Nephron progenitor cell (in vitro differentiated cells): ENCODE results near the gene PPIF.

Source experiments
- DNase-seq: peaks from one replicate; pipeline ENCODE4 v3.0.0; 2021
- H3K27ac Mint-ChIP-seq: 2 replicates; pipeline ENCODE4 v1.8.0; 2021; ENCODE audit warnings: mild to moderate bottlenecking, moderate library complexity, mixed read lengths
- H3K27me3 Mint-ChIP-seq: 2 replicates; pipeline ENCODE4 v1.8.0; 2021; ENCODE audit warnings: mild to moderate bottlenecking, low read depth, mixed read lengths; ENCODE audit not compliant: poor library complexity
- H3K36me3 Mint-ChIP-seq: 2 replicates; pipeline ENCODE4 v1.8.0; 2021; ENCODE audit warnings: low read depth, mixed read lengths
- H3K4me1 Mint-ChIP-seq: 2 replicates; pipeline ENCODE4 v1.8.0; 2021; ENCODE audit warnings: mixed read lengths
- H3K4me3 Mint-ChIP-seq: 2 replicates; pipeline ENCODE4 v1.8.0; 2021; ENCODE audit warnings: mild to moderate bottlenecking, moderate library complexity, mixed read lengths
- H3K9me3 Mint-ChIP-seq: 2 replicates; pipeline ENCODE4 v1.8.0; 2021; ENCODE audit warnings: mild to moderate bottlenecking, moderate library complexity, mixed read lengths
- TF ChIP-seq, protein P1 (sequence below): fragments of 200-600 bp; sonication (generic); IDR thresholded peaks from 2 replicates; pipeline ENCODE4 v1.5.0; 2021; ENCODE audit warnings: antibody characterized with exemption

PPIF gene

GRCh38 chr10:79401015-79401921 is 54.0 kb downstream of the PPIF start:
- Mint-ChIP-seq H3K4me3 (peak overlapping the region; percentile 52), H3K36me3 (no peaks in the 10 kb centered on the region), H3K27ac (peak overlapping the region; percentile 99), H3K4me1 (peaks cover 99% of the 10 kb centered on the region), H3K27me3 (peaks cover 5% of the 10 kb centered on the region), H3K9me3 (no peaks in the 10 kb centered on the region)
- TF ChIP-seq, protein P1, sequence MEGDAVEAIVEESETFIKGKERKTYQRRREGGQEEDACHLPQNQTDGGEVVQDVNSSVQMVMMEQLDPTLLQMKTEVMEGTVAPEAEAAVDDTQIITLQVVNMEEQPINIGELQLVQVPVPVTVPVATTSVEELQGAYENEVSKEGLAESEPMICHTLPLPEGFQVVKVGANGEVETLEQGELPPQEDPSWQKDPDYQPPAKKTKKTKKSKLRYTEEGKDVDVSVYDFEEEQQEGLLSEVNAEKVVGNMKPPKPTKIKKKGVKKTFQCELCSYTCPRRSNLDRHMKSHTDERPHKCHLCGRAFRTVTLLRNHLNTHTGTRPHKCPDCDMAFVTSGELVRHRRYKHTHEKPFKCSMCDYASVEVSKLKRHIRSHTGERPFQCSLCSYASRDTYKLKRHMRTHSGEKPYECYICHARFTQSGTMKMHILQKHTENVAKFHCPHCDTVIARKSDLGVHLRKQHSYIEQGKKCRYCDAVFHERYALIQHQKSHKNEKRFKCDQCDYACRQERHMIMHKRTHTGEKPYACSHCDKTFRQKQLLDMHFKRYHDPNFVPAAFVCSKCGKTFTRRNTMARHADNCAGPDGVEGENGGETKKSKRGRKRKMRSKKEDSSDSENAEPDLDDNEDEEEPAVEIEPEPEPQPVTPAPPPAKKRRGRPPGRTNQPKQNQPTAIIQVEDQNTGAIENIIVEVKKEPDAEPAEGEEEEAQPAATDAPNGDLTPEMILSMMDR: no peak
- DNase-seq: peak; percentile 76

DNA sequence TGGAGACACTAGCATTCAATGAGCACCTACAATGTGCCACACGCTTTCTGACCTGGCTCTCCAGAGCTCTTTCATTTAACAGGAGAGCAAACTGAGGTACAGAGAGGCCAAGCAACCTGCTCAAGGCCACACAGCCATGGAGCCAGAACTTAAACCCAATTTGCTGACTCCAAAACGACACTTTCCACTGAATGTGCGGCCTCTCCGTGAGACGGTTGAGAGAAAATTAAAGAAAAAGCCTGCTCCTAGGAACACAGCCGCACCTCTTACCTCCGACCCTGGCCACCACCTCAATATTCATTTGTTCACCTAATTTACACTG is 55.3 kb downstream of the PPIF start:
- DNase-seq: no peak
- Mint-ChIP-seq H3K36me3 (no peaks in the 10 kb centered on the region), H3K4me3 (peak overlapping the region; percentile 57), H3K9me3 (no peaks in the 10 kb centered on the region), H3K27me3 (peaks cover 5% of the 10 kb centered on the region), H3K4me1 (peaks cover 100% of the 10 kb centered on the region), H3K27ac (peak overlapping the region; percentile 96)
- TF ChIP-seq, protein P1: no peak

DNA sequence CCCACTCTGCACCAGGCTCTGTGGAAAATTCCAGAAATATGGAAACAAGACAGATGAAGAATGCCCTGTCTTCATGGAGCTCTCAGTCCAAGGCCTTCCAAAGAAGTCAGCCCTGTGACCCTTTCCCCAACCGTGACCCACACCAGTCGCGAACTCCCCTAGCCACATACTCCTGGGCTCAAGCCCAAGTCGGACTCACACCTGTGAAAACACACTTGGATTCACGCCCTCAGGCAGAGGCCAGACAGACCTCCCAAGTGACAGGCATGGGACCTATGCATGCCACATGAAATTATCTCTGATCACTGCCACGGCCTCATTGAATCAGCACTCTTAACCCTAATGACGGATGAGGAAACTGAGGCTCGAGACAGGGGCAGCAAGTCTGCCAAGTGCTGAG is 55.7 kb downstream of the PPIF start:
- no peaks in the 10 kb centered on the region for H3K36me3 Mint-ChIP-seq
- TF ChIP-seq, protein P1: no peak
- no peak for DNase-seq
- peak overlapping the region; percentile 96 for H3K27ac Mint-ChIP-seq
- peak overlapping the region; percentile 57 for H3K4me3 Mint-ChIP-seq
- H3K27me3 Mint-ChIP-seq: peaks cover 5% of the 10 kb centered on the region
- H3K9me3 Mint-ChIP-seq: no peaks in the 10 kb centered on the region
- H3K4me1 Mint-ChIP-seq: peaks cover 97% of the 10 kb centered on the region

- peak; percentile 33 for DNase-seq
- TF ChIP-seq, protein P1: no peak
- peaks cover 5% of the 10 kb centered on the region for H3K27me3 Mint-ChIP-seq
- H3K4me3 Mint-ChIP-seq: peak overlapping the region; percentile 61
- H3K9me3 Mint-ChIP-seq: no peaks in the 10 kb centered on the region
- no peaks in the 10 kb centered on the region for H3K36me3 Mint-ChIP-seq
- H3K4me1 Mint-ChIP-seq: peaks cover 90% of the 10 kb centered on the region
- H3K27ac Mint-ChIP-seq: peak overlapping the region; percentile 97
These were observed 56.4 kb downstream of the PPIF start for GRCh38 chr10:79403441-79404230.

DNA sequence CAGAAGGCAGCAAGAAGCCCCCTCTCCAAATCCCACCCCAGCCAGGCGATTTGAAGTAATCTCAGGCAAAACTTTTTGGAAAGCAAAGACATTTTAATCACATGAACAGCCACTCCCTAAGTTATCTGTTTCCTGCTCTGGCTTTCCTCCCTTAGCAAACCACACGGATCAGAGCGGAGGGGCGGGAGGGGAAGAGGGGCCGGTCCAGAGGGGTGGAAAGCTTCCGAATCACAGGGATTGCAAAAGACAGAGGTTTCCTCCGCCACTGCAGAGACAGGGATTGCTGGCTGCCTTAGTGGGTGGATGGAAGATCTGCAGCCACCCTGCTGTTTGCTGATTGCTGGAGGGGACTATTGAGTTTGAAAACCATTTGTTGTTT is 57.0 kb downstream of the PPIF start:
- H3K36me3 Mint-ChIP-seq: no peaks in the 10 kb centered on the region
- peaks cover 5% of the 10 kb centered on the region for H3K27me3 Mint-ChIP-seq
- no peaks in the 10 kb centered on the region for H3K9me3 Mint-ChIP-seq
- TF ChIP-seq, protein P1: no peak
- no peak for DNase-seq
- peak overlapping the region; percentile 68 for H3K4me3 Mint-ChIP-seq
- peaks cover 84% of the 10 kb centered on the region for H3K4me1 Mint-ChIP-seq
- peak overlapping the region; percentile 97 for H3K27ac Mint-ChIP-seq
